Cerebellar cortex (tissue), 1 donor: ENCODE measurements around the gene DUSP10.
A peak's percentile ranks its signal among the peaks of the same experiment; 100 is the strongest.

ENCODE experiments used
- DNase-seq: peaks from one replicate; pipeline ENCODE4 v3.0.0-alpha.2; 2015; ENCODE audit warnings: low spot score

Gene DUSP10

DNA sequence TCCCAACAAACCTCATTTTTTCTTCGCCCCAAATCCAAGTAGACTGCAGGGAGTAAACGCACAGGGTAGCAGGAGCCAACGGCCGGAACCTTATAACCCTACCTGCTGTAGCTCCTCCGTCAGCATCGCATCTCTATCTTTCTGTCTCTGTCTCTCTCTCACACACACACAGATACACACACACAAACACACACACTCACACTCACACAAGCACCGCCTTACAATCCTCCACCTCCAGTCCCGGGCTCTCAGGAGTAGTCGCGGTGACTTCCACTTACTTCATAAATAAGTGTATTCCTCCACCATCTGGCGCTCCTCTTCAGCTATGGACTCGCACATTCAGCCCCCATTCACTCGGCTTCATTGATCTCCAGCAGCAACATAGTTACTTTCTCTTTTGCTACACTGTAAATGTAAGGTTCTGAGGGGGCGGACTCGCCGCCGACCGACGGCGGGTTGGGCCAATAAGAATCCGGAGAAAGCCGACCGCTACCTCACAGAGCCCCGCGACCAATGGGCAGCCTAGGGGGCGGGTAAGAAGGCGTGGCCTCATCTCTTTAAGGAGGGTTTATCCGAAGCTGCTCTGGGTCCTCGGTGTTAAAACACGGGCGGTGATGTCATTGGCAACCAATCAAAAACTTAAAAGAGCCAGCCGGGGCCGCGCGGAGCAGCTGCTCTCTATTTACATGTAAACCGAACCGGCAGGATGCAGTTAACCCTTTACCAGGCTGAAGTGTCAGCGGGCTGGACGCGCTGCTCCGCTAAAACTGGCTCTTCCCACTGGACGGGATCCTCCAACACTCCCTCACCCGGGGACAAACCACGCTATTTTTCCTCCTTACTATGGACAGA, at the start of gene DUSP10:
Gene DUSP10 (minus strand): TSS at position 387 of the 852 bp plus-strand sequence. CDS start 2,345 bp downstream, outside the sequence.
- DNase-seq, result peak; percentile 85

- no peak for DNase-seq
Measured at GRCh38 chr1:221788466-221788865, 46.6 kb upstream of the DUSP10 start.

- no peak for DNase-seq
Measured at GRCh38 chr1:221786647-221787046, 44.8 kb upstream of the DUSP10 start.

DNA sequence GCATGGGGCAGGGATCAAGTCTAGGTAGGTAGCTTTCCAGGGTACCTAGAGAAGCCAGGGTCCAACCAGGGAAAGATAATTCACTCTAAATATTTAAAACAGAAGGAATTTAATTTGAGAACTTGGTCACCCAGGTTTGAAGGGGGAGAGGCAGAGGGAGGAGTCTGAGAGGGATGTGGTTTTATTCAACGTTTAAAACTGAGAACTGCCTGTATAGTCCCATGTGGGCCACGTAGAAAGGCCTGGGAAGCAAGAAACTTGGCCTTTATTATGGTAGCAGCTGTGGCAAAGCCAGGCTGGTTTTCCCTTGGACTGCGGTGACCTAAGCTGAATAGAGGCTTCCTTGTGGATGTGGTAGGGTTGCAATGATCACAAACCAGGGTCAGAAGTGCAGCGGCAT, 42.0 kb upstream of the DUSP10 start:
- DNase-seq, result no peak

- no peak for DNase-seq
Measured at GRCh38 chr1:221783437-221783836, 41.5 kb upstream of the DUSP10 start.

- DNase-seq, result no peak
Measured at GRCh38 chr1:221782970-221783369, 41.1 kb upstream of the DUSP10 start.

DNA sequence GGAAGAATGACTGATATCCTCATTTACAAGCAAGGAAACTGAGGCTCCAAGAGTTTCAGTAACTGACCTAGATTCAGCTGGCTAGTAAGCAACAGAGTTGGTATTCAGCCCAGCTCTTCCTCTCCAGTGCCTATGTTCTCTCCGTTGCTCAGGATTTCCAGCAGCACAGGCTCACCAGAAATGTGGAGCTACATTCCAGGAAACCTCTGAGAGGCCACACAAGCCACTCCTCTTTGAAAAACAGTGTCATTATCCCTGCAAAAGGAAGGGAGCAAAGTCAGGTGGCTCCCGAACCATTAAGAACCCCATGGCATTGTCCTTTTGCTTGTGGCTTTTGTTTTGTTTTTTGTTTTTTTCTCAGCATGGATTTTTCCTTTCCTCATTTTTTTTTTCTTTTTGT, 40.6 kb upstream of the DUSP10 start:
- DNase-seq, result no peak

GRCh38 chr1:221781102-221781755, 39.3 kb upstream of the DUSP10 start:
- no peak for DNase-seq

DNA sequence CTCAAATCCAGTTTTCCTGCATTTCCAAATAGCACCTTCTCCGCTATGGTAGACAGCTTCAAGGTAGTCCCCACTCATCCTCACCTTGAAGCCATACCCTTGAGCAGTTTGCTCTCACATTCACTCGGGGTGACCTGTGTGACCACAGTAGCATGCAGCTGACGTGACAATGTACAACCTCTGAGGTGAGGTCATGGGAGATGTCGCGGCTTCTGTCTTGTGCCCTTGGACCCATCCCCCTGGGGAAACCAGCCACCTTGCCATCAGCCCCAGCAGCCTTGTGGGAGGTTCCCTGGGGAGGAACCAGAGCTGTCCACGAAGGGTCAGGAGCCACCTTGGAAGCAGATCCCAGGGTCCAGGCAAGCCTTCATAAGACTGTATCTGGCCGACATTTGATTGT, 38.3 kb upstream of the DUSP10 start:
- no peak for DNase-seq

- no peak for DNase-seq
Measured at GRCh38 chr1:221779771-221780170, 37.9 kb upstream of the DUSP10 start.

DNA sequence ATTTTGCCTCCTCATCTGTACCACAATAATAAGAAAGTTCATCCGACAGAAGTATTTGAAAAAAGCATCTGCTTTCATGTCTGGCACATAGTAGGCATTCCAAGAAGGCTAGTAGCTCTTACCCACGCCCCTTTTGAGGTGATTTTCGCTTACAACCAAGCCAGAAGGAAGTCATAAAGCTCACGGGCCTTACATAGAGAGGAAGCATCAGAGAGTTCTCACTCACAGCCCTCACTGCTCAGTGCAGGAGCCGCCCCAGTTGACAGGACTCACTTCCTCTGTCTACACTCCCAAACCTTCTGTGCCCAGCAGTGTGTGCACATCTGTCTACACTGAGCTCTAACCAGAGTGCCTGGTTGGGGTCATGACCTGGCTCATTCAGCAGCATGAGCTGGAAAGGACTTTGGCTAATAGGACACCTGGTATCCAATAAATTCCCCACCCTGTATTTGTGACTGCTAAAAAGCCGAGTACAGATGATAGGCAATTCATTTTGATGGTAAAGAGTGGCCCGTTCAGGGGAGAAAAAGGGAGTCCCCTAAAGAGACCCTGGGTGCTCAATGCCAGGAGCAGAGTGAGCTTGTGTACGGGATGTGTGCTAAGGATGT, 36.8 kb upstream of the DUSP10 start:
- no peak for DNase-seq

- DNase-seq, result no peak
Measured at GRCh38 chr1:221778125-221778524, 36.2 kb upstream of the DUSP10 start.

GRCh38 chr1:221777431-221778072, 35.7 kb upstream of the DUSP10 start:
- DNase-seq, result no peak

DNA sequence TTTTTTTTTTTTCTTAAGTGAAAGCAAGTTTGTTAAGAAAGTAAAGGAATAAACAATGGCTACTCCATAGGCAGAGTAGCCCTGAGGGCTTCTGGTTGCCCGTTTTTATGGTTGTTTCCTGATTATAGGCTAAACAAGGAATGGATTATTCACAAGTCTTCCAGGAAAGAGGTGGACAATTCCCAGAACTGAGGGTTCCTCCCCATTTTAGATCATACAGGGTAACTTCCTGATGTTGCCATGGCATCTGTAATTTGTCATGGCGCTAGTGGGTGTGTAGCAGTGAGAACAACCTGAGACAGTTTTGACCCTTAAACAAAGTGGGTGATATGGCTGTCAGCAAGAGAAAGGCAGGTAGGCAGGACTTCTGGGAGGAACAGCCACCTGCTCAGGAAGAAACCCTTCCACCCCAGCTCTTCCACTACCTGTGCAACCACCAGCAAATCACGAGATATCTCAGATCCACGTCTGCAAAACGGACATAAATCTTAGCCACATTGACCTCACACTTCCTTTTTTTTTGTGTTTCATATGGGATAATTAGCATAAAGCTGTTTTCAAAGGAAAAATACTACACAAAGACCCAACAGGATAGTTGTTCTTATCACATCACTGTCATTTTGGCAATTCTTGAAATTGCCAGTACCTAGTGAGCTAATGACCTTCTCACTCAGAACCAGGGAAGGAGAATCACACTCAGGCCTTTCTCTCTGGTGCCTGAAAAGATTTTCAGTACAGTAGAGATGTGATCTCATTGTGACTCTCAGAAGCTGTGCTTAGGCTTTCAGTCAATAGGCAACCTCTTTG, 34.8 kb upstream of the DUSP10 start:
- DNase-seq, result no peak

GRCh38 chr1:221775206-221775605, 33.3 kb upstream of the DUSP10 start:
- no peak for DNase-seq

GRCh38 chr1:221774054-221774842, 32.4 kb upstream of the DUSP10 start:
- DNase-seq, result no peak

GRCh38 chr1:221773383-221773782, 31.5 kb upstream of the DUSP10 start:
- no peak for DNase-seq

- DNase-seq, result no peak
Measured at GRCh38 chr1:221772117-221772516, 30.2 kb upstream of the DUSP10 start.

- DNase-seq, result no peak
Measured at GRCh38 chr1:221768444-221769066, 26.7 kb upstream of the DUSP10 start.

GRCh38 chr1:221766210-221766609, 24.3 kb upstream of the DUSP10 start:
- DNase-seq, result no peak
